Measurements from ENCODE around the gene DENND6B. TPM values are rescaled to one million over a fixed set of nuclear protein-coding genes. Genes with fewer than 3 reads are reported as not detected.

Gene DENND6B
- total and polyA plus RNA-seq, 2 donors (not counting 1 experiment from before 2014, with no cell fraction given) = 2.8 to 10.3 TPM

- 21% methylated on average over 56 of the region's 56 CpGs for WGBS (ENCODE audit: insufficient coverage)
- Histone ChIP-seq H4K20me1 (ENCODE audit: control insufficient read depth, insufficient read depth, low read length, poor library complexity, severe bottlenecking) (no peaks in the 10 kb centered on the region), H3K4me1 (ENCODE audit: control insufficient read depth in 2 of 2, insufficient read depth in 2 of 2, low read length in 2 of 2) (peaks cover 8 to 13% of the 10 kb centered on the region in 2 donors), H3K9ac (ENCODE audit: low read length) (peak overlapping the region; percentile 39), H2AFZ (ENCODE audit: insufficient read depth, low read depth, low read length, poor library complexity, severe bottlenecking) (peak overlapping the region; percentile 58), H3K36me3 (replicated peaks in 1 of 2; ENCODE audit: control extremely low read depth in 1 of 2, control insufficient read depth in 1 of 2, extremely low read depth in 1 of 2, insufficient read depth in 2 of 2, low read length in 1 of 2) (no peaks in the 10 kb centered on the region), H3K4me2 (replicated peaks; ENCODE audit: low read depth, low read length, poor library complexity, severe bottlenecking) (peak overlapping the region; percentile 98), H3K79me2 (ENCODE audit: control insufficient read depth, insufficient read depth, low read length) (no peaks in the 10 kb centered on the region), H3K9me3 (ENCODE audit: control extremely low read depth in 1 of 3, control insufficient read depth in 2 of 3, insufficient read depth in 1 of 3, low read length in 2 of 3) (no peaks in the 10 kb centered on the region), H3K27me3 (replicated peaks in 1 of 4; ENCODE audit: control extremely low read depth in 1 of 4, control insufficient read depth in 3 of 4, insufficient read depth in 4 of 4, low read length in 3 of 4) (peaks cover 0 to 6% (median 0%) of the 10 kb centered on the region in 4 experiments), H3K27ac (ENCODE audit: low read length in 2 of 2) (no peak overlapping the region), H3K4me3 (ENCODE audit: control extremely low read depth in 1 of 5, extremely low read depth in 1 of 5, insufficient read depth in 1 of 5, low read depth in 2 of 5, low read length in 4 of 5) (peak overlapping the region in 3 of 5 experiments; percentile 36 to 65 (median 46))
- intact Hi-C loops (cut with micrococcal nuclease) = no loop called here
- ChIA-PET POLR2A (interaction anchor here (0.7 to 2.1 kb wide), 4 partner anchors 12 to 136 kb away, joined by 3 to 12 read pairs (median 5); no protein-coding TSS in a partner anchor), CTCF (interaction anchor here (0.6 to 8.1 kb wide), 16 partner anchors 10 to 396 kb away, joined by 3 to 73 read pairs (median 4); partner anchors contain the start of genes HDAC10 and SCO2)
- TF ChIP-seq CTCF (IDR thresholded peaks at IDR 0.05) = no peak
- TF ChIP-seq EZH2 (IDR thresholded peaks at IDR 0.05; ENCODE audit: borderline replicate concordance, insufficient read depth, low read depth, low read length, poor library complexity, severe bottlenecking) = no peak
- H3K4me1 Mint-ChIP-seq = peaks cover 21% of the 10 kb centered on the region
- peak overlapping the region; percentile 83 for H3K4me3 Mint-ChIP-seq
- DNase-seq (no peak), ATAC-seq (ENCODE audit: low read depth) (no peak)
- no peaks in the 10 kb centered on the region for H3K27me3 Mint-ChIP-seq
- H3K9me3 Mint-ChIP-seq (ENCODE audit: insufficient read depth) = no peaks in the 10 kb centered on the region
- H3K27ac Mint-ChIP-seq = peak overlapping the region; percentile 80
Observed at GRCh38 chr22:50326225-50326955, 422 bp downstream of the DENND6B start.
